Neural cell (in vitro differentiated cells): ENCODE results near the gene HES3.

Experiments used
- EZH2 ChIP-seq: fragments of 200-600, 300-800 bp; shearing (Covaris generic), sonication (generic); IDR thresholded peaks from 2 replicates; pipeline ENCODE4 v1.6.1; 2014; ENCODE audit warnings: antibody characterized with exemption, low read length, borderline replicate concordance, mild to moderate bottlenecking; ENCODE audit not compliant: insufficient read depth, poor library complexity, severe bottlenecking
- POLR2AphosphoS5 ChIP-seq: IDR thresholded peaks from 2 replicates; pipeline ENCODE4 v1.6.1; 2012
- RAD21 ChIP-seq: fragments of 450-650 bp; conservative IDR thresholded peaks from 2 replicates; pipeline ENCODE4 v1.6.1; 2014; ENCODE audit warnings: antibody characterized with exemption, mild to moderate bottlenecking, moderate library complexity
- TAF1 ChIP-seq: IDR thresholded peaks from 2 replicates; pipeline ENCODE4 v1.6.1; 2012; ENCODE audit warnings: low read depth
- TF ChIP-seq, protein P1 (sequence below): IDR thresholded peaks from 2 replicates; pipeline ENCODE4 v1.6.1; 2012; ENCODE audit warnings: borderline replicate concordance
- TF ChIP-seq, protein P2 (sequence below): fragments of 450-650 bp; IDR thresholded peaks from 2 replicates; pipeline ENCODE4 v1.5.1; 2014; ENCODE audit warnings: antibody characterized with exemption, mild to moderate bottlenecking, moderate library complexity; ENCODE audit not compliant: poor library complexity, severe bottlenecking

DNA sequence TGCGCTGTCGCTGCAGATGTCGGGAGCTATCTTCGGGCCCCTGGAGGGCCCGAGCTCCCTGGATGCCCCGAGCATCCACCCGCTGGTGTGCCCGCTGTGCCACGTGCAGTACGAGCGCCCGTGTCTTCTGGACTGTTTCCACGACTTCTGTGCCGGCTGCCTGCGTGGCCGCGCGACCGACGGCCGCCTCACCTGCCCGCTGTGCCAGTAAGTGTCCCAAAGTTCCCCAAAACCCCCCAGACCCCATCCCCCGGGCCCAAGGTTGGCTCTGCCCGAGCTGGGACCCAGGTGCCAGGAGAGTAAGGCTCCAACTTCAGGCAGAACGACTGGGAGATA is 37.5 kb upstream of the HES3 start:
- TF ChIP-seq, protein P1, sequence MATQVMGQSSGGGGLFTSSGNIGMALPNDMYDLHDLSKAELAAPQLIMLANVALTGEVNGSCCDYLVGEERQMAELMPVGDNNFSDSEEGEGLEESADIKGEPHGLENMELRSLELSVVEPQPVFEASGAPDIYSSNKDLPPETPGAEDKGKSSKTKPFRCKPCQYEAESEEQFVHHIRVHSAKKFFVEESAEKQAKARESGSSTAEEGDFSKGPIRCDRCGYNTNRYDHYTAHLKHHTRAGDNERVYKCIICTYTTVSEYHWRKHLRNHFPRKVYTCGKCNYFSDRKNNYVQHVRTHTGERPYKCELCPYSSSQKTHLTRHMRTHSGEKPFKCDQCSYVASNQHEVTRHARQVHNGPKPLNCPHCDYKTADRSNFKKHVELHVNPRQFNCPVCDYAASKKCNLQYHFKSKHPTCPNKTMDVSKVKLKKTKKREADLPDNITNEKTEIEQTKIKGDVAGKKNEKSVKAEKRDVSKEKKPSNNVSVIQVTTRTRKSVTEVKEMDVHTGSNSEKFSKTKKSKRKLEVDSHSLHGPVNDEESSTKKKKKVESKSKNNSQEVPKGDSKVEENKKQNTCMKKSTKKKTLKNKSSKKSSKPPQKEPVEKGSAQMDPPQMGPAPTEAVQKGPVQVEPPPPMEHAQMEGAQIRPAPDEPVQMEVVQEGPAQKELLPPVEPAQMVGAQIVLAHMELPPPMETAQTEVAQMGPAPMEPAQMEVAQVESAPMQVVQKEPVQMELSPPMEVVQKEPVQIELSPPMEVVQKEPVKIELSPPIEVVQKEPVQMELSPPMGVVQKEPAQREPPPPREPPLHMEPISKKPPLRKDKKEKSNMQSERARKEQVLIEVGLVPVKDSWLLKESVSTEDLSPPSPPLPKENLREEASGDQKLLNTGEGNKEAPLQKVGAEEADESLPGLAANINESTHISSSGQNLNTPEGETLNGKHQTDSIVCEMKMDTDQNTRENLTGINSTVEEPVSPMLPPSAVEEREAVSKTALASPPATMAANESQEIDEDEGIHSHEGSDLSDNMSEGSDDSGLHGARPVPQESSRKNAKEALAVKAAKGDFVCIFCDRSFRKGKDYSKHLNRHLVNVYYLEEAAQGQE: no peak
- TF ChIP-seq, protein P2, sequence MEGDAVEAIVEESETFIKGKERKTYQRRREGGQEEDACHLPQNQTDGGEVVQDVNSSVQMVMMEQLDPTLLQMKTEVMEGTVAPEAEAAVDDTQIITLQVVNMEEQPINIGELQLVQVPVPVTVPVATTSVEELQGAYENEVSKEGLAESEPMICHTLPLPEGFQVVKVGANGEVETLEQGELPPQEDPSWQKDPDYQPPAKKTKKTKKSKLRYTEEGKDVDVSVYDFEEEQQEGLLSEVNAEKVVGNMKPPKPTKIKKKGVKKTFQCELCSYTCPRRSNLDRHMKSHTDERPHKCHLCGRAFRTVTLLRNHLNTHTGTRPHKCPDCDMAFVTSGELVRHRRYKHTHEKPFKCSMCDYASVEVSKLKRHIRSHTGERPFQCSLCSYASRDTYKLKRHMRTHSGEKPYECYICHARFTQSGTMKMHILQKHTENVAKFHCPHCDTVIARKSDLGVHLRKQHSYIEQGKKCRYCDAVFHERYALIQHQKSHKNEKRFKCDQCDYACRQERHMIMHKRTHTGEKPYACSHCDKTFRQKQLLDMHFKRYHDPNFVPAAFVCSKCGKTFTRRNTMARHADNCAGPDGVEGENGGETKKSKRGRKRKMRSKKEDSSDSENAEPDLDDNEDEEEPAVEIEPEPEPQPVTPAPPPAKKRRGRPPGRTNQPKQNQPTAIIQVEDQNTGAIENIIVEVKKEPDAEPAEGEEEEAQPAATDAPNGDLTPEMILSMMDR: no peak
- TF ChIP-seq TAF1: no peak
- TF ChIP-seq POLR2AphosphoS5: no peak
- no peak for TF ChIP-seq EZH2
- TF ChIP-seq RAD21: no peak
